GM21447 (cell line): Measurements from ENCODE around the gene UBAC1.
"Not testable (repeated sequence)": the region's sequence is repeated elsewhere in the genome, so short reads cannot be mapped to it uniquely, and the experiment has no call there.

Experiments
- ATAC-seq: cut with Tn5 transposase; IDR thresholded peaks from one replicate; pipeline ENCODE4 v1.9.1; 2021; ENCODE audit not compliant: unreplicated experiment

Gene UBAC1

DNA sequence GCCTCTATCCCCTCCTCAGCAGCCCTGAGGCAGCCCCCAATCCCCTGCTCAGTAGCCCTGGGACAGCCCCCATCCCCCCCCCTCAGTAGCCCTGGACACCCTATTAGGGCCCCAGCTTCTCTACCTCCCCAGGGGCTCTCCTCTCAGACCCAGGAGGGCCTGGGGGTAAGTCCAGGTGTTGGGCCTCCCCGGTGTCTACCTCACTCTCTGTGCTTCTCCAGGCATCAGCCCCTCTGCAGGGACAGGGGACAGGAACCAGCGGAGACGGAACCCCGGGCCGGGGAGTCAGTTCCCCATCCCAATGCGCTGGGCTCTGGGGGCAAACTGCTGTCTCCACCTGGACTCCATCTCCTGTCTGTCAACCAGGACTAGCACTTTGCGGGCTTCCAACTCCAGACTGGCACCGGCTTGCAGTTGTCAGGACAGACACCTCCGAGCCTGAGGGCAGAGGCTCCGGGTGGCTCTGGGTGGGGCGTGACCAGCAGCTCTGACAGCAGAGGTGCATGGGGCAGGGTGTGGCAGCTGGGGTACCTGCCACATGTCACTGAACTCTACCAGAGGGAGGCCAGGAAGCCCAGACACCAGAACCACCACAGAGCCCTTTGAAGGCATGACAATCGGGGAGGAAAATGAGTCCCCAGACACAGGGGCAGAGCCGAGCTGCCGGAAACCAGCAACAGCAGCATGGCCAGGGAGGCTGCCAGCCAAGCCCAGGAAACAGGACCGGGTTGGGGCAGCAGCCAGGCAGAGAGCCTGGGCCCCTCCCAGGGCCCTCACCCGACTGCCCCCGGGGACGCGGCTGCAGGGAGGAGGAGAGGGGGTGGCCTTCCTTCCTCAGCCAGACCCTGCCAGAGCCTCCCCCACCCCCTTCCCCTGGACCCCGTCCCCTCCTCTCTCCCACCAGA, 17.7 kb upstream of the UBAC1 start:
- no peak for ATAC-seq

DNA sequence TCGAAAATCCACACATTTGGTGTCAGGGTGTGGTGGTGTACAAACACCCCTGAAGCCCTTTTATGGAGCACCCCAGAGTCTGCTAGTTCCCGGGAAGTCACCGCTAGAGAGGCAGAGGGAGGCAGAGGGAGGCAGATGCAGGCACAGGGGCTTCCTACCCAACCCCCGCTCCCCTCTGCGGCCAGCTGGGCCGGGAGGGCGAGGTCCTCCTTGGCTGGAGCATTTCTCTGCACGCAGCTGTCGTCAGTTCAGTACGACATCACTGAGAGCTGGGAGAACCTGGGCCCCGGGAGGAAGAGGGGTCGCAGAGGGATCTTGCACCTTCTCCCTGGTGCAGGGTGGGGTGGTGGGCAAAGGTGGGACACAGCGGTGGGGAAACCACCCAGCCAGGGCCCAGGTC, 15.8 kb upstream of the UBAC1 start:
- no peak for ATAC-seq

DNA sequence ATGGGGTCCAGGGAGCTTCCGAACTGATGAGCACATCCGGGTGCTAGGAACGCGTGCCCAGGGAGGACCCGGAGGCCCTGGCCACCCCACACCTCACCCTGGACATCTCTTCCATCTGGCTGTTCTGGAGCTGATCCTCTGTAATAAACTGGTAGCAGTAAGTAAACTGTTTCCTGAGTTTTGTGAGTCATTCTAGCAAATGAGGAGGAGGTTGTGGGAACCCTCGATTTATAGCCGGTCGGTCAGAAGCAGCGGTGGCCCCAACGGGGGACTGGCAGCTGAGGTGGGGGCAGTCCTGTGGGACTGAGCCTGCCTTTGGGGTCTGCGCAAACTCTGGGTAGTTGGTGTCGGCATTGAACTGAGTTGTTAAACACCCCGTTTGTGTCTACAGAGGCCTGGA, 15.4 kb upstream of the UBAC1 start:
- no peak for ATAC-seq

DNA sequence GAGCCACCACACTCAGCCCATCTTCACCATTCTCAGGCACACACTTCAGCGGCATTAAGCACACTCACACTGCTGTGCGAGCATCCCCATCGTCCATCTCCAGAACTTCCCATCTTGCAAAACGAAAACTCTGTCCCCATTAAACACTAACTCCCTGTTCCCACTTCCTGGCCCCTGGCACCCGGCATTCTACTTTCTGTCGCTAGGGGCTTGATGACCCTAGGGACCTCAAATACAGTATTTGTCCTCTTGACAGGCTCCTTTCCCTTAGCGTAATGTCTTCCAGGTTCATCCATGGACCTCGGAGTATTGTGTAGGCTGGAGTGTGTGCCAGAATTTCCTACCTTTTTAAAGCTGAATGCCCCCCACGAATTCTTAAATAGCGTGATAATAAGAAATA, 14.7 kb upstream of the UBAC1 start:
- no peak for ATAC-seq

DNA sequence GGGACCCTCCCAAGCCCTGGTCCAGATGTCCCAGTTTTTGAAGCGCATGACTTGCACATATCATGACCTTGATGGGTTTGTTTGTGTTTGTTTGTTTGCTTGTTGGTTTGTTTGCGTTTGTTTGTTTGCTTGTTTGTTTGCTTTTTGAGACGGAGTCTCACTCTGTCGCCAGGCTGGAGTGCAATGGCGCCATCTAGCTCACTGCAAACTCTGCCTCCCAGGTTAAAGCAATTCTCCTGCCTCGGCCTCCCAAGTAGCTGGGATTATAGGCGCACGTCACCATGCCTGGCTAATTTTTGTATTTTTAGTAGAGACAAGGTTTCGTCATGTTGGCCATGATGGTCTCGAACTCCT, 13.0 kb upstream of the UBAC1 start:
- no peak for ATAC-seq

DNA sequence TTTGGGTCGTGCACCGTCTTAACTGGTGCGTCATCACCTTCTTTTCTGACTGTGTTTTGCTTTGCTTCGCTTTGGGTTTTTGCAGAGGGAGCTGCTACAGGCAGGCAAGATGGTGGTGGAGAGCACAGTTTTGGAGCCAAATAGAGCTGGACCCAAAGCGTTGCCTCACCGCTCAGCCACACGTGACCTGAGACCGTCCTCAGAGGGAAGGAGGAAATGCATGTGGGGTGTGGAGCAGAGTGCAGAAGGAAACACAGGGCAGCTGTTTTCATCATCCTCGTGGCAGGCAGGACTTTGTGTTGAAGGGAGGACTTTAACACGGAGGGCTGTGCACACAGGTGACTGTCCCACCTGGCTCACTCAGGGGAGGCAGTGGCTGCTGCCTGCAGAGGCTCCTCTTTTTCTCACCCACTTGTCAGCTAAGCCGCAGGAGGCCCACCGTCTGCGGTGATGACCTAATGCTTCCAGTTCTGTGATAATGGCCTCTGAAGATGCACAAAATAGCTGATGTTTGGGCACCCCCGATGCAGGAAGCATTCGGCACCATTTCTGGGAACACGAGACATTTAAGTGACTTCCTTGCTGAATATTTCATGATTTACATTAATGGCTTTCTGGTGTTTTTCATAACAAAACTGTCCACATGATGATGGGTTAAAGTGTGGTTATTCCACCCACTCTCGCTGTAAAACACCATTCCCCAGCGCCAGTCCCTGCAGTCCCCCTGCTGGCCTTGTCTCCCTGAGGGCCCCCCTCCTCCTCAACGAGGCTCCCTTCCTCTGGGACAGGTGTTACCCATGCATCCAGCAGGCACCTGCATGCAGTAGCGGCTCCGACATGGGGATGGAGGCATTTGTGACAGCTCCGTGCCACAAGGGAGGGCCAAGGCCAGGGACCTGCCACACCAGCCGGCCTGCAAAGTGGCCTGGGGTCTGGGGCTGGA, 12.4 kb upstream of the UBAC1 start:
- no peak for ATAC-seq

DNA sequence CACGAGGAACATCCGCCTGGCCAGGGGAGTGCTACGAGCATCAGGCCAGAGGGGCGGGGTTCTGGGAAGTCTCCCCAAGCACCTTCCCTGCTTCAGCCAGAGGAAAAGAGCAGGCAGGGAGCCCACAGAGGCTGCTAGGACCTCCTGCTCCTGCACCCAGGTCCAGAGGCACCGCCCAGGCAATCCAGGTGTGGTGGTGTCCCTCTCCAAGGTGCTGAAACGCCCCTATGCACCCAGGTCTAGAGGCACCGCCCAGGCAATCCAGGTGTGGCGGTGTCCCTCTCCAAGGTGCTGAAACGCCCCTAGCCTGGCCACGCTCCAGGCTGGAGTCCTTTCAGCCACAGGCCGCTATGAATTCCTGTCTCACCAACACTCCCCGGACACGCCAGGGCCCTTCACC, 10.7 kb upstream of the UBAC1 start:
- no peak for ATAC-seq

DNA sequence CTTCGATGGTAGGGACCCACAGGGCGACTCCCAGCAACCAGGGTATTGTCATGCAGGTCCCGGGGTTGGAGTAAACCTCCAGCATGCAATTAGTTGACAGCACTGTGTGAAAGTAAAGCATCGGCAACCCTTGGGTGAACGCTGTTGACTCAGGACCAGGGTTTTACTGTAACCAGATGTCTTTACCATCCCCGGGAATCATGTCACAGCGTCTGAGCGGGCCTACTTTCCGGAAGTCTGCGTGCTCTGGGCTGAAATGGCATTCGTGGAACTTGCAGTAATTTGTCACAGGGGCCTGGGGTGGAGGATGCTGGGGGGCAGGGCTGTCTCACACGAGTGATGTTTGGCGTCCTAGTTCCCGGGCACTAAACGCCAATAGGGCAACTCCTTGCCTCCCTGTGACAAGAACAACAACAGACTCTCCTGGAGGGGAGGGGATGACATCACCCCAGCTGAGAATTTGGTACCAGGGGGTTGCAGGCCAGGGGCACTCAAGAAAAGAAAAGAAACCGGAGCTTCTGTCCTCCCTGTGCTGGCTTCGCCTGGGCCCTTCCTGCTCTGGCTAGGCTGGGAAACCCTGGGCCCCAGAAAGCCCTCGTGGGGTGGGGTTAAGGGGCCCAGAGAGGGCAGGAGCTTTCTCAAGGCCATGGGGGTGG, 10.1 kb upstream of the UBAC1 start:
- ATAC-seq = no peak

DNA sequence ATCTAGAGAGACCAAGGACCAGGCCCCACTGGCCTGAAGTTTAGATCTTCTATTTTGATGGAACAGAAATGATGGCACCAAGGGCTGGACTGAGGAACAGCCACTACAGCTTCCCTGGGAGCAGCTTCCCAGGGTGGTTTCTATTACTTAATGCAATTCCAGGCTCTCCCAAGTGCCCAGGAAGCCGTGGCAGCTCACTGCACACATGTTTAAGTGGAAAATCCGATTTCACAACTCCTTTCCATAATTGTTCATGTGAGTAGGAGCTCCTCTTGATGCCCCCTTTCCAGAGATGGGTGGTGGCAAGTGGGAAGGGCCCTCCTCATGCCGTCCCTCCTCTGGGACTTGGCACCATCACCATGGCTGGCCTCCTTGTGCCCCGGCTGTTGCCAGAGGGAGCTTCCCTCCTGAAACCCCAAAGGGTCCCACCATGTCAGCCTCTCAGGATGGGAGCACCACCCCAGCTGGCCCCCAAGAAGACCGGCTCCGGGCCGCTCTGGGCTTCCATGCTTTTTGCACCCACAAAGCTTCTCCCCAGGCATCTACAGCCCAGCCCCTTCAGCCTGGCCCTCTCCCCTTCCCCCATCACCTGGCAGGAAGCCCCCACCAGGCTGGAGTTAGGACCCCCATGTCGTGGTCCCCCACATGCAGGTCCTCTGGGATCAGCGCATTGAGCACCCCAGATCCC, 9.1 kb upstream of the UBAC1 start:
- no peak for ATAC-seq

DNA sequence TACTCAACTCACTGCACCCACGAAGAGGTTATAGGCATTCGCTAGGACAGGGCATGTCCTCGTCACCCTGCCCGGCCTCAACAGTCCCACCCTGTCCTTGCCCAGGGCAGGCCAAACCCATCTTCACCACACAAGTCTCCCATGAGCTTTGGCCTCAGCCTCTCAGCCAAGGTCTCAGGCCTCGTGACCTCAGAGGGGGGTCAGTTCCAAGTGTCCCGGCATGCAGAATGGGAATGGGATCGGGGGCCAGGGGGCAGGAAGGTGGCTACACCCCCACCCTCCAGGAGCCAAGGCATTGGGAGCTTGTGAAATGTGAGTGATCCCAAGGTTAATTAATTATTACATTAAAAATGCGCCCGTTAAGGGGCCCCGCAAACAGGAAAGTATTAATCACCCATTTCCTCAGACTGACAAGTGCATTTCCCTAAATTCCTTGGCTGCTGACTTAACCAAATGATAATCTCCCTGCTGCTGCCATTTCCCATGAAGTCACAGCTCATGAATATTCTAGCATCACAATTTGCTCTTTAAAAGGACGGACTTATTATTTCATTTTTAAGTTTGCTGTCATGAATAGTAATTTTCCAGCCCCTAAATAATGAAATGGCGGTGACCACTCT, 8.0 kb upstream of the UBAC1 start:
- ATAC-seq = no peak

DNA sequence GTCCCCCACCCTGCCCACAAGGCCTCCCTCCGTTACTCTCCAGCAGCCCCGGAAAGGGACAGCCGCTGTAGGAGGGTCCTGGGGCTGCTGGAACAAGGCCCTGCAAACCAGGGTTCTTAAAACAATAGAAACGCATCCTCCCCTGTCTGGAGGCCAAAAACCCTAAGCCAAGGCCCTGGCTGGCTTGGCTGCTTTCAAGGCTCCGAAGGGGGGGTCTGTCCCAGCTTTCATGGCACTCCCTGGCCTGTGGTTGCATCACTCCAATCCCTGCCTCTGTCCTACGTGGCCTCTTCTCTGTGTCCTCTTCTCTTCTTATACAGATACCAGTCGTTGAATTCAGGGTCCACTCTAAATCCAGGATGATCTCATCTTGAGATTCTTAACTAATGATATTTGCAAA, 7.4 kb upstream of the UBAC1 start:
- ATAC-seq = no peak

DNA sequence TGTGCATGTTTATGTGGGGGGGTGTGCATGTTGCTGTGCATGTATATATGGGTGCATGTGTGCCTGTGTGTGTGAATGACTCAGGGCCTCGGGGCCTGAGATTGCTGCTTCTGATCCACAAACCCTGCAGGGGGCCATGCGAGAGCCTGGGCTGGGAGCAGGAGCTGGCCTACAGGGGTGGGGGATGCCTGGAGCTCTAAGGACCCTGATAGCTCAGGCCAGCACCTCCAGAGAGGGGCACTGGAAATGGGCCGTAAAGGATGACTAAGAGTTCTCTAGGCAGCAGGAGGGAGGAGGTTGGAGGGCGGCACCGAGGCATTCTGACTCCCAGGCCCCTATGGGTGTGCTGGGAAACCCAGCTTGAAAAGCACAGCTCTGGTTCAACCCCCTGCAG, 6.9 kb upstream of the UBAC1 start:
- ATAC-seq = no peak

DNA sequence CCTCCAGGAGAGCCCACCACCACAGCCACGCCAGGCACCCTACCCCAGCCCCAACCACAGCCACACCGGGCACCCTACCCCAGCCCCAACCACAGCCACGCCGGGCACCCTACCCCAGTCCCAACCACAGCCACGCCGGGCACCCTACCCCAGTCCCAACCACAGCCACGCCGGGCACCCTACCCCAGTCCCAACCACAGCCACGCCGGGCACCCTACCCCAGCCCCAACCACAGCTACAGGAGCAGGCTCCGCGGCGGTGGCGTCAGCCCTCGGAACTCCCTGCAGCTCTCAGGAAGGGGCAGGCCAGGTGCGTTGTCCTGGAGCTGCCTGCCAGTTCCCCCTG, 5.7 kb upstream of the UBAC1 start:
- ATAC-seq = not testable (repeated sequence)

DNA sequence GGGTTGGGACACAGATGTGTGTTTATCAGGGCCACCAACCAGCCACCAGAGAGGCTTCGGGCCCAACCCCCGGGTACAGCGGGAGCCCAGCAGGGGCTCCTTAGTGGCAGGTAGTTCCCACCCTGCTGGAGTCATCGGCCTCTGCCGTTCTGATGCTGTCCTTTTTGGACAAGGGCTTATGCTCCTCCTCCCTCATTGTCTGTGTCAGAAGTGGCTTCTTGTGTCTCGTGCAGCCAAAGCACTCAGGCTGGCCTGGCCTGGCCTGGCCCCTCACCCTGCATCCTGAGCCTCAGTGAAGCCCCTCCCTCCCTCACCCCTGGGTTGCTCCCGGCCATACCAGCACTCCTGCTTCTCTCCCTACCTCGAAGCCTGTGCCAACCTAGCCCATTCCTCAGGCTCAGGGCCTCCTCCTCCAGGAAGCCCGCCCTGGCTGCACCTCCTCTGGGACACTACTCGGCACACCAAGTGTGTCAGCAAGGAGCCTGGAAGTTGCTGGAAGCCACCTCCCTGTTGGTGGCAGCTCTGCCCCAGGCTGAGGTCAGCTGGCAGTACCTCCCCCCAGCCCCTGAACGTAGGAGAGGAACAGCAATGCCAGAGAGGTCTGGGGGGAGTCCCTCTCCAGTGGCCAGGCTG, 4.1 kb upstream of the UBAC1 start:
- ATAC-seq = no peak

DNA sequence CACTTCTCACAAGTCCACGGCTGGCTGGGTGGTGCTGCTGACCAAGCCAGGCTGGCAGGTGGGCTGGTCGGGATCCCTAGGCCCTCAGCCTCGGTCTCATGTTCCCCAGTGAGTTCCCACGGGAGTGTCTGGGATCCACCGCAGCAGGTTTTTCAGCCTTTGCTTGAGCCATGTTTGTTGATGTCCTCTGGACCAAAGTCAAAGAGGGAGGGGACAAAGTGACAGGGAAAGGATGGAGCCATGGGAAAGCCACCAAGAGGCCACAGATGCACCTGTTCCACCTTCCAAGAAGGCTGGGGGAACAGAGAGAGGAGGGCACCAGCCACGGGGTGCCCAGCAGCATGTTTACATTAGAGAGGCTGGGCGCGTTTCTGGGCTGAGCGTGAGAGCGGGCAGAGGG, 2.8 kb upstream of the UBAC1 start:
- no peak for ATAC-seq

DNA sequence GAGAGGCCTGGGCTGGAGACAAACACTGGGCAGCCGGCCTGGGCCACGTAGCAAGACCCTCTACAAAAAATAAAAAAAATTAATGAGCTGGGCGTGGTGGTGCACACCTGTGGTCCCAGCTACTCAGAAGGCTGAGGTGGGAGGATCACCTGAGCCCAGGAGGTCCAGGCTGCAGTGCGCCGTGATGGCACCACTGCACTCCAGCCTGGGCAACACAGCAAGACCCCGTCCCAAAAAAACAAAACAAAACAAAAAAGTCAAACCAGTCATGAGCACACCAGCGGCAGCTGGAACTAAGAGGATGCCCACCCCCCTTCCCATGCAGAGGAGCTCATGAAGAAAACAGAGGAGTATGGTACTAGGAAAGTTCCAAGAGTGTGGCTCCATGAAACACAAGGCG, 2.2 kb upstream of the UBAC1 start:
- no peak for ATAC-seq

DNA sequence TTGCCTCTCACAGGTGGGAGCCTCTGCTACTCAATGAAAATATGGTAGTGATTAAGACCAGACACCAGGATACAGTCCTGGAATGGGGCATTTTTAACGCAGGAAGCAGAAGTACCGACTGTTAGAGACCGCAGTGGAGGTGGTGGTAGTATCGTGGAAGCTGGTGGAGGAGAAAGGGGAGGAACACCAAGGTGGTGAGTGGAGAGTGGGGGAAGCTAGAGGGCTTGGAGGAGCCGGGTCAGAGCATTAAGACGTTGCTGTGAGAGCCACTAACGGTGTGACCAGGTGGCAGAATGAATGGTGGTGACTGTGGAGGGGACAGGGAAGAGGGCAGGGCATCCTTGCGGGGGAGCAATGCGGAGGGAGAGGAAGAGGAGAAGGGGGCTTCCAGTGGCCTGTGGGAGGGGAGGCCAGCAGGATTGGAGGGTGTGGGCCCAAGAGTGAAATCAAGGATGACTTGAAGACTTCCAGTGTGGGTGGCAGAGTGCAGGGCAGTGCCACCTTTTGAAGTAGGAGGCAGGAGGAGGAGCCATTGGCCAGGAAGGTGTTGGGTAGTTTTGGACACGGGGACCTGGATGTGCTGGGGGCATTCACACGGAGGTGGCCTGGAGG, 1.6 kb upstream of the UBAC1 start:
- no peak for ATAC-seq

DNA sequence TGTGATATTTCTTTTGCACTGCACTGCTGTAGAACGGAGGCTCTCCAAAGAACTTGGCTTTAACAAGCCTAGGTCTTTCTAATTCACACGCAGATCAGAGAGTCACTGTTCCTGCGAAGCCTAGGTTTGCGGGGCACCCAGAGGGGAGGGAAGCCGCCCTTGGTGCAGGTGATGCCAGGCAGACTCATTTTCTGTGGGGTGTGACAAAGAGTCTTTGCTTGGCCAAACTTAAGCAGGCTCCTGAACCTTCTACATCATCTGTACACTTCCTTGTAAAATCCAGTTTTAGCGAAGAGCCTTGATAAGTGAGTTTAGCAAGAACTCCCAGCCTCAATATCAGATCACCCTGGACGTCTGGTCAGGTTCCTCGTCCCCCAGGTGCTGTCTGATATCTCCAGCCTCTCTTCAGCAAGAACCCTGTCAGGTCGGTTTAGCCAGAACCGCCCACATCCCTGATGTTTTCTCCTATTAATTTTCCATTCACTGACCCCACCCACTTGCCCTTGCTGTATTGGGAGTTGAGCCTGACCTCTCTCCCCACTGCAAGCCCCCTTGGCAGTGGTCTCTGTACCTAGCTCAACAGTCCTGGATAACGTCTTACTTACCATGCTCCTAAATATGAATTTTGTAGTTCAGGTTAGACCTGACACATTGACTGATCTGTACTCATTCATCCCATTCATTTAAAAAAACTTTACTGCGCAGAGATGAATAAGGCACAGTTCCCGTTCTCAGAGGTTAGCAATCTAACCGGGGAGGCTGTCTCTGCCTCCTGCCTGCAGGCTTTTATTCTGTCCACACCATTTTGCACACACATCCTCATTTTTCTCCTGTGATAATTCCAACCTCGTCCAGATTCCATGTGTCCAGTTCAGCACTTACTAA, 880 bp upstream of the UBAC1 start:
- ATAC-seq = no peak
